Stimulated activated CD4-positive, alpha-beta T cell treated with anti-CD3 and anti-CD28 coated beads, Interleukin-1b, Interleukin-23, amount 100 ng/mL, for 1 hour (primary cell): ENCODE data around the gene RETN.

Experiments
- DNase-seq, 2 donors: peaks; one replicate each; pipeline ENCODE4 v3.0.0-alpha.2; 2020; ENCODE audit warnings: low read depth in 2 of 2

The RETN gene

GRCh38 chr19:7681340-7682174 lies 12.7 kb downstream of the RETN start:
- DNase-seq = peak; percentile 57 to 71

GRCh38 chr19:7682175-7682855 lies 13.5 kb downstream of the RETN start:
- DNase-seq = no peak

GRCh38 chr19:7685546-7686445 lies 16.9 kb downstream of the RETN start:
- DNase-seq = no peak

DNA sequence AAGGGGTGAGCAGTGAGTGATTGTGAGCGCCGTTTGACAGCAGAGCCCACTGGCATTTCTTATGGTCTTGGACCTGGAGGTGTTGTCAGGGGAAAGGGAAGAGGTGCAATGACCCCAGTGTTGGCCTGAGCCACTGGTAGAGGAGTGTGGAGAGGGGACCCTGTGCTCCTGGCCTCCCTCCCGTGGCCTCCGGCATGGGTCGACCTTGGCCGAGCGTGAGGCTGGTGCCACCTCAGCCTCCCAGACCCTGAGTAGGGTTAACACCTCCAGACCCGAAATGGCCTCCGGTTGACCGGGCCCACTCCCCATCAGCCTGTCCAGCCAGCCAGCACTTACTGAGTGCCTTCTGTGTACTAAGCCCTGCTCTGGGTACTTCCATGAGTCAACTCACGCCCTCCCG lies 18.3 kb downstream of the RETN start:
- no peak for DNase-seq

DNA sequence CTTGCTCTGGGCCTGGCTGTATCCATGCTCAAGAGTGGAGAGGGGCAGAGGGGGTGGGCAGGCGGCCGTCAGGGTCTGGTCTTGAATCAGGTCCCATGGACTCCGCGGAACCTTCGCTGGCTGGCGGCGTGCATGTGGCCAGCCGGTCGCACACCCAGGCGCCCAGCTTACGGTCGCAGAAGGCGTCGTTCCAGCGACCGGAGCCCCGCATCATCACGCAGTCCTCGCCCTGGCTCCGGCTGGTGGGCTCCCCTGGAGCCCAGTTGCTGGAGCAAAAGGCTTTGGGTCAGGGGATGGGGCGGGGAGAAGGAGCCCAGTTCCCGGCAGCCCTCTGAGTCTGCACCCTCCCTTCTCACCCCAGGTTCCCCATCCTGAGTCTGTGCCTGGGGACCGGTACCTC lies 20.3 kb downstream of the RETN start:
- no peak for DNase-seq

GRCh38 chr19:7690779-7691258 lies 22.0 kb downstream of the RETN start:
- DNase-seq = no peak

DNA sequence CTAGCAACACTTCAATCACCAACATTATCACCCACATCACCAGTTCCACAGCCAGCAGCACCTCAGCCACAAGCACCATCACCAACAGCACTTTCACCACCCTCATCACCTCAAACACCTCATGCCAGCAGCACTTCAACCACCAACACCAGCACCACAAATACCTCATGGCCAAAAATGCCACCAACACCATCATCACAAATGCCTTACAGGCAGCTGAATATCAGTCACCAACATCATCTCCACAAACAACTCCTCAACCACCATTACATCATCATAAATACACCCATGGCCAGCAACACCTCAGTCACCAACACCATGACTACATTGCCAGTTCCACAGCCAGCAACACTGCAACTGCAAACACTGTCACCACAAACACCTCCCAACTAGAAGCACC lies 22.6 kb downstream of the RETN start:
- no peak for DNase-seq

GRCh38 chr19:7692417-7693088 lies 23.7 kb downstream of the RETN start:
- DNase-seq = no peak

DNA sequence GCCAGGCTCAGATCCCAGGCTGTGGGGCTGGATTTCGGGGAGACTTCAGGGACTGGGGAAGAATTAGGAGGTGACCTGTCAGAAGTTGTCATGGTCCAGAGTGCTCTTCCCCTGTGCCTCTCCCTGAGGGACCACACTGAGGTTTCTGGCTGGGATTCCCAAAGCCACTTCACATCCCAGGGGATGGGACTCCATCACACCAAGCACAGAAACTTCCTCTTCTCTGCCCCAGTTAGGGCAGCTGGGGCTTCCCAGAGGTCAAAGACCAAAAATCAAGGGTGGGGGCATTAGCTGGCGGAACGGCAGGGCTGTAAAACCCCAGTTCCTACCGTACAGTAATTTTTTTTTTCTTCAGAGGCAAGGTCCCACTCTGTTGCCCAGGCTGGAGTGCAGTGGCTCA lies 25.6 kb downstream of the RETN start:
- no peak for DNase-seq

GRCh38 chr19:7697721-7698287 lies 29.0 kb downstream of the RETN start:
- no peak for DNase-seq

GRCh38 chr19:7698583-7698982 lies 29.7 kb downstream of the RETN start:
- no peak for DNase-seq

- no peak for DNase-seq
Measured at GRCh38 chr19:7699003-7699402, 30.2 kb downstream of the RETN start.

DNA sequence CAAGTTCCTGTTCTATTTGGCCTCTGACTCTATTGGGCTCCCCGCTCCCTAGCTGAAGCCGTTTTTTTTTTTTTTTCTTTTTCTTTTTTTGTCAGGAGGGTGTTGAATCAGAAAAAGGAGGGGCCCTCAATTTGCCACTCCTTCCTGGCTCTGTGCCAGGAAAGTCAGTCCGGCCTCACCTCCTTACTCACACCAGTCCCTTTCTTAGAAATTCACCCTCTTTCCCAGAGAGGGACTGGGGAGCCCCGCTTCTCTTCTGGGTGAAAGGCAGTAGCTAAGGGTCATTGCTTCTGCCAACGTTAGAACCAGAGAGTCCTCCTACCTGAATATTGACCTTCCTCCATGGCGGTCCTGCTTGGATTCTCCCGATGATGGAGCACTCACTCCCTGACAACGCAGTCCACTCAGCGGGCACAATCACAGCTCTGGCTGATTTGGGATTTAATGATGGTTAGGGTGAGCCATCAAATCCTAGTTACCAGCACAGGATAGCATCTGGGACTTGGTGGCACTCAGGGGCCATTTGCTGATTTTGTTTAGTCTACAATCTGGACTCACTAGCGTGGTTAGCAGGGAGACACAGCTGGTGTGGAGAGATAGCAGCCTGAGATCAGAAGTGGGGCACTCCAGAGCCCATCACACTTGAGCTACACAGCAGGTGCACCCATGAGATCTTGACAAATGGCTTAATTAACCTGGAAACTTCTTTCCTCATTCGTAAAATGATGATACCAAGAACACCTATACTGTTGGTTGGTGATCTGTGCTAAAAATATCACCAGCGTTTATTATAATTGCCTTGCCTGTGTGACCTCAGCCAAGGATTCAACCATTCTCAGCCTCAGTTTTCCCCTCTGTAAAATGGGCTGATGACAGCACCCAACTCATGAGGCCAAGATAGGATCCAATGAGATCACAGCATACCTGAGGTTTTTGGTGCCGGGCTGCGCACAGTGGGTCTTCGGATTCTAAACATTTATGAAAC lies 30.9 kb downstream of the RETN start:
- DNase-seq = no peak

GRCh38 chr19:7701049-7701653 lies 32.3 kb downstream of the RETN start:
- no peak for DNase-seq

DNA sequence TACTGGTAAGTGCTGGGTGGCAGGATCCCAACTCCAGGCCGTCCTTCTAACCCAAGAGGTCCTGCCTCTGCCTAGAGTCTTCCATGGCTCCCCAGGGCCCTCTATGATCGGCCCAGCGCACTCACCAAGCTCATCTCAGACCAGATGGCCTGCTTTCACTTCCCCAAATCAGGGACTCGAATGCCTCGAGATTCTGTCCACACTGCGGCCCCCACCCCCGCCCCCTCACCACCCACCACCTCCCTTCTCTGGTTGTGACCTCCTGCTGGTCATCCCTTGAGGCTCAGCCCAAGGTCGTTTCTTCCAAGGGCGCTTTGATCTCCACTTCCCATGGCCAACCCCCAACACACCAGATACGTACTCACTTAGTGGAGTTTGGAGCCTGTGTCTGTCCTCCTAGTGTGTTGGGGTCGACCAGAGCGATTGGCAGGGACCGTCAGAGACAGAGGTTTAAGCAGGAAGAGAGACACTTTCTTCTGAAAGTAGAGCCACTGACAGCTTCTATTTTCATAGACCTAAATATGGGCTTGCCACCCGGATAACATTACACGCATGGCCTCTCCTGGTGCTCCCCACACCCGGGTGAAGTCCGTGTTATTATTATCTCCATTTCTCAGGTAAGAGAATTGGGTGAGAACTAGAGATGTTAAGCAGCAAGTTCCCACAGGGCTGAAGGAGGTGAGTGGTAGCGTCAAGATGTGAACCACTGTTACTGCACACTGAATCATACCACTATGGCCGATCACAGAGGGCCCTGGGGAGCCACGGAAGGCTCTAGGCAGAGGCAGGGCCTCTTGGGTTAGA lies 33.0 kb downstream of the RETN start, which contains the start of gene FCER2:
TSS of gene FCER2 (minus strand) at position 478 of the 804 bp plus-strand sequence. CDS start 2,371 bp downstream, outside the sequence.
- DNase-seq = no peak

DNA sequence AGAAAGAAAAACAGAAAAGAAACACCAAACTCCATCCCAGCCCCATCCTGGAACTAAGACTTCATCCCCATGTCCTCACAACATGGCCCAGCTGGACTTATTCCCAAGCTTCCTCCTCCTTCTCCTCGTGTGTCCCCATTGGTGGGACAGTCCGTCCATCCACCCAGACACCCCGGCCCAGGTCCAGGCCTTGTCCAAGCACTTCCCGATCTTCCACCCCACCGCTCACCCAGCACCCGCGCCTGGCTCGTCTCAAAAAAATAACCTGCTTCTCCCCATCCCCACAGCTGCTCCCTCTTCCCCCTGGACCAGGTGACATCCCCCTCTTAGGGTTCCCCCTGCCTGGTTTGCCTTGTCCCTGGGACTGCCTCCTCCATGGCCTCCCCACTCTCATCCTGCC lies 34.5 kb downstream of the RETN start:
- no peak for DNase-seq

DNA sequence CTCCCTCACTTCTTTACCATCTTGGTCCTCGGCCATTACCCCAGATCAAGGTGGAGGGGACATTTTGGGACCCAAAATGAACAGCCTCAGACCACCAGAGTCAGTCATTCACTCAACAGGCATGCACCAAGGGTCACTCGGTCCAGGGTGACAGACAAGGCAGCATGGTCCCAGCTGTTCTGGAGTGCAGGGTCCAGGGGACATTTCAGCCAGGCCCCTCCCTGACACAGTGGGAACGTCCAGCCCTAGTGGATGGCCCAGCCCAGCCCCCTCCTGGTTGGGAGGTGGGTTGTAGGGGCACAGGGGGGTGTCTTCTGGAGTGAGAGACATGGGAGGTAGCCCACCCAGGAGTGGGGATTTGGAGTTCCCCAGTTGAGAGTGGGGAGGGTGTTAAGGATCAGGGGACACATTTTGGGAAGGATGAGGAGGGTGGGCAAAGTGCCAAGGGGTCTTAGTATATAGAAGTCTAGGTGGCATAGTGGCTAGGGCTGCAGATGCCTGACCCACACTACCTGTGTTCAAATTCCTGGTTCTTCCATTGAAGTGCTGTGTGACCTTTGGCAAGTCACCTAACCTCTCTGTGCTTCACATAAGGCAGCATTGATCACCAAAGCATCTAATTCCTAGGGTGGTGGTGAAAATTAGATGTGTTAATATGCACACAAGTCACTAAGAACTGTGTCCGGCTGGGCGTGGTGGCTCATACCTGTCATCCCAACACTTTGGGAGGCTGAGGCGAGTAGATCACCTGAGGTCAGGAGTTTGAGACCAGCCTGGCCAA lies 35.6 kb downstream of the RETN start:
- DNase-seq = no peak
